HG03571 (cell line): ENCODE data around the gene EPHB1.

ENCODE experiments used
- ATAC-seq: cut with Tn5 transposase; IDR thresholded peaks from one replicate; pipeline ENCODE4 v1.9.1; 2021; ENCODE audit not compliant: unreplicated experiment

Gene EPHB1

GRCh38 chr3:134807189-134807588 is 12.1 kb downstream of the EPHB1 start:
- ATAC-seq = no peak

DNA sequence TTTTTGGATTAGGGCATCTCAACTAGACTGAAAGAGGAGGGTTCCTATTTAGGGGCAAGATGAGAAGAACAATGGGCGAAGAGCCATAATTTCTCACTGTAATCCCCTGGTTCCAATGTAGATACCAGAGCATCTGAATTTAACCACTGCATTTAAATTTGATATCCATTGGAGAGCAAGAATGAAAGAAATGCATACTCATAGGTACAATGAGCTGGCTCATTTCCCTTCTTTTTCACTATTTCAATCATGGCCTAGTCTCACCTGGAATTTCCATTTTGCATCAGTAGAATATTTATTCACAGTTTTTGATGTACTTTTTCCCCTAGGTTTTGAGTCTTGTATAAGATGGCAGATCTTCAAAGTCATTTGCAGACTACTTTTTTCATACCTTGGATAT is 13.8 kb downstream of the EPHB1 start:
- no peak for ATAC-seq

GRCh38 chr3:134809427-134810051 is 14.5 kb downstream of the EPHB1 start:
- ATAC-seq = no peak

DNA sequence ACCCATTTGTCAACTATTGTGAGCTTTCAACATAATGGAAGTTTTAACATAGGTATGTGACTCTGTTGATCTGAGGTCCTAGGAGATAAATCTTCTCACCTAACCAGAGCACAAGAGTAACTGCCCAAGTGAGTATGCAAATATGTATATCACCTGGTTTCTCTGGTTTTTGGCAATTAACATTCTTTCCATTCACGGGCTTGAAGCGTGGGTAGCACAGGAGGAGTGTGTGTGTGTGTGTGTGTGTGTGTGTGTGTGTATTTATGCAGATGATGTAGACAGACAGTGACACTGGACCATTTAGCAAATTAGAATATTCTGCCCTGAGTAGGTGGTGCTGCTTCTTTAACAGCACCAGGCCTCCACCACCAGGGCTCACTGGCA is 15.0 kb downstream of the EPHB1 start:
- ATAC-seq = no peak

DNA sequence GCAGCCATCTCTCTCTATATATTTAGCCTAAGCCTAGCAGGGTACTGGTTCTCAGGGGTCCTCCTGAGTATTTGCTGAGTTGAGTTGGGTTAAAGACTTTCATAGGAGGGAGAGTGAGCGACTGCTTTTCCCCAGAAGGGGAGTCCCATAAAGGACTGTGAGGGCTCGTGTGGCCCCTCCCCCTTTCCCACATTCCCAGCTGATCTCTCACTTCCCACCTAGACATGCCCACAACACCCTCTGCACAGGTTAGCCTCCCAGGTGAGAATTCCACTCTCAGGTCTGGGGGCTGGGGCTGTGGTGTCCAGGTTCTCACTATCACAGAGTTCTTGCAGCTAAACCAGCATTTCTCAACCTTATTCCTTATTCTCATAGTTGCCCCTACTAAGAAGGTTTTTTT is 15.8 kb downstream of the EPHB1 start:
- no peak for ATAC-seq

- no peak for ATAC-seq
These were observed 18.6 kb downstream of the EPHB1 start for GRCh38 chr3:134813618-134814017.

GRCh38 chr3:134815519-134815918 is 20.5 kb downstream of the EPHB1 start:
- ATAC-seq = no peak

- no peak for ATAC-seq
These were observed 21.6 kb downstream of the EPHB1 start for GRCh38 chr3:134816623-134817022.

- ATAC-seq = no peak
These were observed 22.2 kb downstream of the EPHB1 start for GRCh38 chr3:134817297-134817696.

DNA sequence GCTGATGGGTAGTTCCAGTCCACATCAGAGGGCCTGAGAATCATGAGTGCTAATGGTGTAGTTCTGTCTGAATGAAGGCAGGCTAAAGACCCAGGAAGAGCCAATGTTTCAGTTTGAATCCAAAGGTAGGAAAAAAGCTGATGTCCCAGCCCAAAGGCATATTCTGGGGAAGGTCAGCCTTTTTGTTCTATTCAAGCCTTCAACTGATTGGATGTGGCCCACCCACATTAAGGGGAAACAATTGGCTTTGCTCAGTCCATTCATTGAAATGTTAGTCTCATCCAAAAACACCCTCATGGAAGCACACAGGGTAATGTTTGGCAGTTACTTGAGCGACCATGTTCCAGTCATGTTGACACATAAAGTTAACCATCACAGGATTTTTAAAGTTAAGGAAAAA is 25.9 kb downstream of the EPHB1 start:
- no peak for ATAC-seq

DNA sequence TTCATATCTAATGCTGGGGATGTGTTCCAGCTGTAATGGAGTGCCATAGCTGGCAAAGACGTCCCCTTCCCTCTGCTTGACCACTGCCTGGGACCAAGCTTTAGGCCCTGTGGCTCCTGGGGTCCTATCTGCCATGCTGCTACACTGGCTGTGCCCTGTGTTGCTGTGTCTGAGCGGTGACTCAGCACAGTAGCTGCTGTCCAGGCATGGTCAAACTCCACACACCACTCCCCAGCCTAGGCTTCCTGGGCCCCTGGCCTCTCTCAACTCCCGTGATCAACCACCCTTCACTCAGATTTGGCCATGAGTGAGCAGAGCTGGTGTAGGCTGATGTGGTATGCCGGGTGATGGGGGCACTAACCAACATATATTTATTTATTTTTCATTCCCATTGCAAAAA is 27.0 kb downstream of the EPHB1 start:
- ATAC-seq = no peak

GRCh38 chr3:134823679-134824078 is 28.6 kb downstream of the EPHB1 start:
- ATAC-seq = no peak

DNA sequence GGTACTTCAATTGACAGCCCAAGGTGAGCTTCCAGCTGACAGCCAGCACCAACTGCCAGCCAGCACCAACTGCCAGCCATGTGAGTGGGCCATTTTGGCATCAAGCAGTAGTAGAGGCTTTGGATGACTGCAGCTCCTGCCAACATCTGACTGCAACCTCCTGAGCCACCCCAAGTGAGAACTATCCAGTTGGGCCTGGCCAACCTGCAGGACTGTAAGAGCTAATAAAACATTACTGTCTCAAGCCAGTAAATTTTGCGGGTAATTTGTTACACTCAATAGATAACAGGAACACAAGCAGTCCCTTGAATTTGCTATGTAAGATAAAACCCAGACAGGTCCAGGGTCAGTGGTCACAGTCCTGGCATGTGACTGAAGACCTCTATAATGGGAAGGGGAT is 29.7 kb downstream of the EPHB1 start:
- ATAC-seq = no peak

- ATAC-seq = peak; percentile 71
These were observed 32.2 kb downstream of the EPHB1 start for GRCh38 chr3:134827213-134827612.

DNA sequence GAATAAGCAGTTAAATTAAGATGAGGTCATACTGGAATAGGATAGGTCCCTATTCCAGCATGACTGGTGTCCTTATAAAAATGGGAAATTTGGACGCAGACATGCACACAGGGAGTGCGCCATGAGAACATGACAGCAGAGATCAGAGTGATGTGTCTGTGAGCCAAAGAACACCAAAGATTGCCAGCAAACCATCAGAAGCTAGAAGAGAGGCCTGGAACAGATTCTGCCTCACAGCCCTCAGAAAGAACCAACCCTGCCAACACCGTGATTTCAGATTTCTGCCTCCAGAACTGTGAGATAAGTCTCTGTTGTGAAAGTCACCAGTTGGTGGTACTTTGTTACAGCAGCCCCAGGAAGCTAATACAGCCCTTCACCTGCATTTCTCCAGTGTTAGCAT is 34.7 kb downstream of the EPHB1 start:
- ATAC-seq = no peak

- no peak for ATAC-seq
These were observed 37.5 kb downstream of the EPHB1 start for GRCh38 chr3:134832585-134832984.

- no peak for ATAC-seq
These were observed 38.5 kb downstream of the EPHB1 start for GRCh38 chr3:134833453-134834163.

- ATAC-seq = no peak
These were observed 41.9 kb downstream of the EPHB1 start for GRCh38 chr3:134836921-134837320.

DNA sequence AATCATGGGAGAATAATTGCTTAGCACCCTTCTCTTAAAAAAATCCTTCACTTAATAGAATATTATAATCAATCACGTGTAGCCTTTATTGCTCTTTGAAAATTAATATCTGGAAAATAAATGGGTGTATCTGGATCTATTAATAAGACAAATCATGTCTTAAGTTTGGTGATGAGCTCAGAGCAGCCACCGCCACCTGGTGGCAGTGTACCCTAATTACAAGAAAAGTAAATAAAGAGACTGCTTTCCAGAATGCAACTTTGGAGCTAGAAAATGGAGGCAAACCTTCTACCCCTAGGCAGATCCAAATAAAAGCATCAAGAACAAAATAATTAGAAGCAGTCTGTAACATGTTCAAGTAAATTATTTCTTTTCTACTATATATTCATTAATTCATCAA is 43.5 kb downstream of the EPHB1 start:
- ATAC-seq = no peak

DNA sequence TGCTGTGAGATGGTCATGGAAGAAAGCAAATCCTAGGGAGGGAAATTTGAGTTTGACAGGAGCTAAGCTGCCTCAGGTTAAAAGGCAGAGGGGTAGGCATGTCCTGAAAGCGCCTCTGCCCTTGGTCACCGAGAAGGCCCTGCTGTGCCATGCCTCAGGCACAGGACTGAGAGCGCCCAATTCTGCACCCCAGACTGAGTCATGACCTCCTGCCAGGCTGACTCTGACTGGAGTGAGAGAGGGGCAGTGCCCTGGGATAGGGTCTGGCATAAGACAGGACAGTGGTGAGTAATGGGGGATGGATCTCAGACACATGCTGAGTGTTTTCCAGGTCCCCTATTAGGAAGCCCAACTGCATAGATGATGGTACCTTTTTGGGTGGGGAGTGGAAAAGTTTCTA is 44.4 kb downstream of the EPHB1 start:
- no peak for ATAC-seq

DNA sequence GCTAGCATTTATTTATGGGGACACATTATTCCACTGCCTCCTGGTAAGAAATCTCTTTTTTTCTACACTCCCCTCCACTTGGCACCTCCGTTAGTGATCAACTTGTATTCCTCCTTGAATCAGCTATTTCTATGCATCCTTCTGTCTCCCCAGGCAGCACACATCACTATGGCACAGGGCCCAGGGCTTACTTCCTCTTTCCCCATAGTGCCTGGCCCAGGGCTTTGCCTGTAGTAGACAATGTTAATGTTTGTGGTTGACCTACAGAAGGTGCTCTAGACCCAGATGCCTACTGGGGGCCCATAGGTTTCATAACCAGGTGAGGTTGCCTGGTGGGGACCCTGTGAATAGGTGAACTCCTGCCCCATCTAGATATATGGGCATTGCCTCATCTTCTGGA is 44.9 kb downstream of the EPHB1 start:
- peak; percentile 71 for ATAC-seq

- no peak for ATAC-seq
These were observed 45.4 kb downstream of the EPHB1 start for GRCh38 chr3:134840459-134840858.

GRCh38 chr3:134846084-134846483 is 51.0 kb downstream of the EPHB1 start:
- no peak for ATAC-seq
